GM12878 (cell line): ENCODE data around the gene CEND1. TPM values are rescaled to one million over a fixed set of nuclear protein-coding genes. Genes with fewer than 3 reads are reported as not detected.
A peak's percentile ranks its signal among the peaks of the same experiment; 100 is the strongest.

Experiments used
- ATAC-seq: fragments of 200-7000 bp; cut with Tn5 transposase; 3 replicates; pipeline ENCODE4 v1.9.1; 2020; ENCODE audit warnings: mild to moderate bottlenecking, moderate library complexity
- BruUV-seq: library from RNA; stranded (reverse); fragments of 400-500 nt; replicated peaks from 2 replicates; lab custom pipeline; 2021; lab: Mats Ljungman, UMichigan
- CTCF ChIA-PET: fragments of 300-600 bp; sonication (Branson Sonifier 250); formaldehyde crosslinking; extraction: SDS; loops from one replicate; lab custom pipeline; 2021; ENCODE audit warnings: inconsistent platforms; lab: Yijun Ruan, JAX
- POLR2A ChIA-PET: fragments of 350-600 bp; formaldehyde crosslinking; extraction: SDS; loops from one replicate; lab custom pipeline; 2021; ENCODE audit warnings: inconsistent platforms; lab: Charles Lee
- RAD21 ChIA-PET: fragments of 300-600 bp; sonication (Branson Sonifier 250); formaldehyde crosslinking; loops from one replicate; lab custom pipeline; 2023; ENCODE audit warnings: antibody characterized with exemption; ENCODE audit not compliant: unreplicated experiment; lab: Charles Lee
- SMC1A ChIA-PET: fragments of 300-600 bp; sonication (Branson Sonifier 250); formaldehyde crosslinking; loops from one replicate; lab custom pipeline; 2023; ENCODE audit not compliant: unreplicated experiment, uncharacterized antibody; lab: Charles Lee
- DNase-seq: peaks from one replicate; pipeline ENCODE4 v3.0.0-alpha.2; 2011; ENCODE audit warnings: low read depth, low spot score
- FAIRE-seq: peaks from 3 replicates; lab custom pipeline; 2011; peaks lifted over from hg19 to GRCh38; lab: Jason Lieb, UNC
- H2AFZ ChIP-seq: 2 replicates; pipeline ENCODE4 v1.6.0; 2011; ENCODE audit warnings: low read depth, low read length, control low read depth; ENCODE audit not compliant: control insufficient read depth
- H3K27ac ChIP-seq: 2 replicates; pipeline ENCODE4 v1.5.1; 2011; ENCODE audit warnings: control low read depth; ENCODE audit not compliant: control insufficient read depth, insufficient read depth
- H3K27me3 ChIP-seq, 2 experiments: replicated peaks in 1 of 2; 2 replicates each; pipeline versions ENCODE4 v1.6.0 to v1.6.1; 2011; ENCODE audit warnings: low read length in 1 of 2; ENCODE audit not compliant: control insufficient read depth in 2 of 2, insufficient read depth in 2 of 2
- H3K36me3 ChIP-seq, 2 experiments: 2 replicates each; pipeline ENCODE4 v1.5.1; 2011; ENCODE audit warnings: low read length in 1 of 2; ENCODE audit not compliant: control insufficient read depth in 2 of 2, insufficient read depth in 2 of 2
- H3K4me1 ChIP-seq: 2 replicates; pipeline ENCODE4 v1.6.1; 2011; ENCODE audit warnings: mild to moderate bottlenecking, low read length, moderate library complexity, mixed read lengths; ENCODE audit not compliant: control insufficient read depth, insufficient read depth
- H3K4me2 ChIP-seq: 2 replicates; pipeline ENCODE4 v1.6.0; 2011; ENCODE audit warnings: control low read depth; ENCODE audit not compliant: control insufficient read depth, insufficient read depth
- H3K4me3 ChIP-seq: fragments of 200-600 bp; sonication (generic); 2 replicates; pipeline ENCODE4 v1.5.1; 2016
- H3K79me2 ChIP-seq: 2 replicates; pipeline ENCODE4 v1.6.0; 2011; ENCODE audit warnings: low read length; ENCODE audit not compliant: control insufficient read depth, insufficient read depth
- H3K9ac ChIP-seq: 2 replicates; pipeline ENCODE4 v1.8.0; 2011; ENCODE audit warnings: low read length, control low read depth, mixed read lengths; ENCODE audit not compliant: control insufficient read depth, insufficient read depth
- H3K9me3 ChIP-seq: replicated peaks from 3 replicates; pipeline ENCODE4 v1.5.1; 2011; ENCODE audit warnings: mild to moderate bottlenecking, low read length; ENCODE audit not compliant: control insufficient read depth, insufficient read depth
- H4K20me1 ChIP-seq: 2 replicates; pipeline ENCODE4 v1.6.0; 2011; ENCODE audit not compliant: control insufficient read depth, insufficient read depth
- ASH2L ChIP-seq: fragments of 300-600, 200-600 bp; sonication (generic); IDR thresholded peaks from 2 replicates; pipeline ENCODE4 v1.6.1; 2017; ENCODE audit warnings: low read depth, mild to moderate bottlenecking, borderline replicate concordance
- MEF2B ChIP-seq: fragments of 450-650 bp; IDR thresholded peaks from 2 replicates; pipeline ENCODE4 v1.6.1; 2018; ENCODE audit warnings: mild to moderate bottlenecking, moderate library complexity; ENCODE audit not compliant: partially characterized antibody, poor library complexity, severe bottlenecking
- NR2F1 ChIP-seq: fragments of 450-650 bp; conservative IDR thresholded peaks from 2 replicates; pipeline ENCODE4 v1.6.1; 2017; ENCODE audit warnings: mild to moderate bottlenecking
- POLR2A ChIP-seq: IDR thresholded peaks from 2 replicates; pipeline ENCODE4 v1.6.1; 2011; ENCODE audit warnings: low read depth, mild to moderate bottlenecking, low read length
- POLR2AphosphoS5 ChIP-seq: IDR thresholded peaks from 2 replicates; pipeline ENCODE4 v1.6.1; 2011; ENCODE audit warnings: mild to moderate bottlenecking, low read length, inconsistent platforms
- YBX1 ChIP-seq: fragments of 450-650 bp; IDR thresholded peaks from 2 replicates; pipeline ENCODE4 v1.6.1; 2016; ENCODE audit warnings: antibody characterized with exemption
- WGBS: methylation state at CpG from one replicate; pipeline ENCODE4 v1.1.6; 2016; ENCODE audit warnings: low lambda C conversion rate; ENCODE audit not compliant: insufficient replicate concordance, insufficient coverage; ENCODE audit errors: missing lambda C conversion rate; 5-methylcytosine and 5-hydroxymethylcytosine counted together
- in situ Hi-C: fragments of 300-500 bp; cut with MboI; formaldehyde crosslinking; loops from 9 replicates; pipeline ENCODE4 v1.14.3; 2018; ENCODE audit warnings: mixed read lengths
- intact Hi-C: fragments of 100-400 bp; cut with micrococcal nuclease; formaldehyde crosslinking; loops from one replicate; pipeline ENCODE4 v1.14.2; 2022; ENCODE audit not compliant: unreplicated experiment
- polyA plus RNA-seq, 11 experiments: library from polyadenylated mRNA; depleted of rRNA in 4 of 11; unstranded in 6 of 11; stranded (reverse) in 5 of 11; fragments of >200 nt; fragmentation: Nextera tagmentation in 4 of 11; fragmentation: Illumina TruSeq in 1 of 11; extraction: Ambion mirVana in 4 of 11; extraction: Trizol in 1 of 11; gene quantifications; 1 replicate in 1 of 11; 2 replicates in 10 of 11; pipeline versions ENCODE4 v1.2.1 to v1.2.3, GENCODE V29; 2011 to 2016; ENCODE audit warnings: inconsistent platforms in 2 of 11, missing spikeins in 2 of 11, low read depth in 1 of 11
- total RNA-seq, 4 experiments: library from RNA; depleted of rRNA in 3 of 4; stranded (reverse); fragments of >200 nt in 3 of 4; fragmentation: Illumina TruSeq in 1 of 4; extraction: Trizol in 1 of 4; gene quantifications; 2 replicates each; pipeline versions ENCODE4 v1.2.1 to v1.2.3, GENCODE V29; 2013 to 2021

The CEND1 gene
- total and polyA plus RNA-seq, 10 of the 15 experiments (the other 5 are each of a cell fraction or from before 2014, with no cell fraction given), result 0.31 to 13.6 (median 7.2) TPM; not detected in 1

DNA sequence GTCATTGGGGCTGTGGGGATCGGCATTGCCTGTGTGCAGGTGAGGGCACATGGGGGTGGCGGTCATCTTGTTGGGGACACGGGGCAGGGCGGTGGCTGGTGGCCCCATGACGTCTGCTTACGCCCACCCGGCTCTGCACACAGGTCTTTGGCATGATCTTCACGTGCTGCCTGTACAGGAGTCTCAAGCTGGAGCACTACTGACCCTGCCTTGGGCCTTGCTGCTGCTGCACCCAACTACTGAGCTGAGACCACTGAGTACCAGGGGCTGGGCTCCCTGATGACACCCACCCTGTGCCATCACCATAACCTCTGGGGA, 48.1 kb upstream of the CEND1 start:
- H4K20me1 ChIP-seq, result no peaks in the 10 kb centered on the region; the same call in 1 of the 2 replicates
- no peak overlapping the region for H3K9ac ChIP-seq
- peaks cover 20% of the 10 kb centered on the region for H3K79me2 ChIP-seq
- ChIA-PET SMC1A (no interaction called here), CTCF (no interaction called here), POLR2A (interaction anchor here (0.5 kb wide), 1 partner anchor 8 kb away, joined by 7 read pairs; no protein-coding TSS in a partner anchor), RAD21 (no interaction called here)
- DNase-seq, result no peak
- H3K4me2 ChIP-seq, result no peak overlapping the region
- no peak overlapping the region for H3K27ac ChIP-seq
- FAIRE-seq, result no peak
- no TSS peak for BruUV-seq
- 85% methylated on average over 8 of the region's 8 CpGs for WGBS
- in situ Hi-C loops, result no loop called here
- peaks cover 13% of the 10 kb centered on the region for H3K4me1 ChIP-seq
- no peaks in the 10 kb centered on the region for H3K27me3 ChIP-seq
- H3K36me3 ChIP-seq, result peaks cover 0 to 25% of the 10 kb centered on the region in 2 experiments; a peak in 2 of 4 replicates
- peak; percentile 59; the same call in 1 of the 2 replicates for TF ChIP-seq POLR2AphosphoS5
- TF ChIP-seq YBX1, result no peak
- TF ChIP-seq NR2F1, result no peak
- no peak for TF ChIP-seq ASH2L
- peak; percentile 34 for TF ChIP-seq POLR2A
- TF ChIP-seq, all 136 proteins: peak for 2
- no peak overlapping the region for H2AFZ ChIP-seq
- intact Hi-C loops, result no loop called here
- no peaks in the 10 kb centered on the region for H3K9me3 ChIP-seq
- ATAC-seq, result no peak
- no peak overlapping the region for H3K4me3 ChIP-seq

DNA sequence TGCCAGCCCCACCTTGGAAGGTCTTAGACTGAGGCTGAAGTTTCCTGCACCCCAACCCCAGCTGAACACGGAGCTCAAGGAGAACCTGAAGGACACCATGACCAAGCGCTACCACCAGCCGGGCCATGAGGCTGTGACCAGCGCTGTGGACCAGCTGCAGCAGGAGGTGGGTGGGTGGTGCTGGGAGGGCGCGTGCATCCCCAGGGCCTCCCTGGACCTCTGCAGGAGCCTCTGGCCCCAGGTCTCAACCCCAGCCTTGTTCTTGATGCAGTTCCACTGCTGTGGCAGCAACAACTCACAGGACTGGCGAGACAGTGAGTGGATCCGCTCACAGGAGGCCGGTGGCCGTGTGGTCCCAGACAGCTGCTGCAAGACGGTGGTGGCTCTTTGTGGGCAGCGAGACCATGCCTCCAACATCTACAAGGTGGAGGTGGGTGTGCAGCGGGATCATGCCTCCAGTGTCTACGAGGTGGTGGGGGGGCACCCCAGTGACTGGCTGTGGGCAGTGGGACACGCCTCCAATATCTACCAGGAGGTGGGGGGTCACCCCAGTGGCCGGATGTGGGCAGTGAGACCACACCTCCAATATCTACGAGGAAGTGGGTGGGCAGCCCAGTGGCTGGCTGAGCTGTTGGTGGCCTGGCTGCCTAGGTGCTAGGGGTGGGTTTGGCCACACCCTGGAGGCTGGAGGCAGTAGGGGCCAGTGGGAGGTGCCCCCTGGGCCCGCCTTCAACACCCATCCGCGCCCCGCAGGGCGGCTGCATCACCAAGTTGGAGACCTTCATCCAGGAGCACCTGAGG, 47.5 kb upstream of the CEND1 start:
- Histone ChIP-seq H3K27ac (no peak overlapping the region), H3K4me1 (peaks cover 14% of the 10 kb centered on the region), H3K36me3 (peaks cover 0 to 25% of the 10 kb centered on the region in 2 experiments; a peak in 2 of 4 replicates), H3K79me2 (peaks cover 20% of the 10 kb centered on the region), H3K27me3 (no peaks in the 10 kb centered on the region), H3K9me3 (no peaks in the 10 kb centered on the region), H3K4me3 (no peak overlapping the region), H2AFZ (no peak overlapping the region), H4K20me1 (no peaks in the 10 kb centered on the region; the same call in 1 of the 2 replicates), H3K9ac (no peak overlapping the region), H3K4me2 (no peak overlapping the region)
- TF ChIP-seq POLR2AphosphoS5 (peak; percentile 39; the same call in 1 of the 2 replicates), MEF2B (no peak), POLR2A (peak; percentile 57)
- DNase-seq (no peak), FAIRE-seq (no peak), ATAC-seq (no peak)
- SMC1A ChIA-PET, result no interaction called here
- 94% methylated on average over 22 of the region's 22 CpGs for WGBS
- RAD21 ChIA-PET, result no interaction called here
- POLR2A ChIA-PET, result no interaction called here
- in situ Hi-C loops, result no loop called here
- CTCF ChIA-PET, result no interaction called here
- intact Hi-C loops, result no loop called here
- BruUV-seq, result no TSS peak
